Neuronal stem cell (in vitro differentiated cells): Measurements from ENCODE around the gene ATM. TPM values are rescaled to one million over a fixed set of nuclear protein-coding genes. Genes with fewer than 3 reads are reported as not detected.
"Not testable (repeated sequence)": the region's sequence is repeated elsewhere in the genome, so short reads cannot be mapped to it uniquely, and the experiment has no call there.

ENCODE experiments used
- DNase-seq: peaks from one replicate; pipeline ENCODE4 v3.0.0-alpha.2; 2013; ENCODE audit warnings: low spot score
- H2AFZ ChIP-seq: one replicate; pipeline ENCODE4 v1.6.1; 2013; ENCODE audit warnings: mild to moderate bottlenecking, low read length, inconsistent platforms
- H2AK5ac ChIP-seq: 2 replicates; pipeline ENCODE4 v1.6.1; 2013; ENCODE audit warnings: low read depth, mild to moderate bottlenecking, inconsistent platforms, low read length, moderate library complexity, mixed read lengths
- H2BK120ac ChIP-seq: 2 replicates; pipeline ENCODE4 v1.6.1; 2013; ENCODE audit warnings: low read depth, mild to moderate bottlenecking, inconsistent platforms, low read length, moderate library complexity, mixed read lengths
- H2BK12ac ChIP-seq: one replicate; pipeline ENCODE4 v1.6.1; 2013; ENCODE audit warnings: low read length, inconsistent platforms
- H2BK15ac ChIP-seq: 2 replicates; pipeline ENCODE4 v1.6.1; 2013; ENCODE audit warnings: mild to moderate bottlenecking, low read length, inconsistent platforms, mixed read lengths
- H2BK5ac ChIP-seq: one replicate; pipeline ENCODE4 v1.6.1; 2013; ENCODE audit warnings: inconsistent platforms, mild to moderate bottlenecking, low read length, moderate library complexity
- H3K14ac ChIP-seq: one replicate; pipeline ENCODE4 v1.6.1; 2013; ENCODE audit warnings: low read length, inconsistent platforms
- H3K18ac ChIP-seq: 2 replicates; pipeline ENCODE4 v1.6.1; 2013; ENCODE audit warnings: low read length, inconsistent platforms
- H3K23ac ChIP-seq: 2 replicates; pipeline ENCODE4 v1.6.1; 2013; ENCODE audit warnings: low read depth, mild to moderate bottlenecking, mixed read lengths, low read length, inconsistent platforms; ENCODE audit not compliant: poor library complexity
- H3K27ac ChIP-seq: replicated peaks from 3 replicates; pipeline ENCODE4 v1.5.1; 2013; ENCODE audit warnings: low read length, inconsistent platforms
- H3K27me3 ChIP-seq, 3 experiments: 2 replicates each; pipeline ENCODE4 v1.6.1; 2013; ENCODE audit warnings: low read length in 3 of 3, mild to moderate bottlenecking in 2 of 3, inconsistent platforms in 1 of 3, low read depth in 1 of 3, mixed read lengths in 1 of 3, moderate library complexity in 1 of 3; ENCODE audit not compliant: control insufficient read depth in 3 of 3, insufficient read depth in 3 of 3
- H3K36me3 ChIP-seq, 2 donors: replicated peaks in 1 of 2; 2 replicates each; pipeline ENCODE4 v1.6.1; 2013; ENCODE audit warnings: low read length in 2 of 2; ENCODE audit not compliant: control insufficient read depth in 2 of 2, insufficient read depth in 2 of 2
- H3K4ac ChIP-seq: 2 replicates; pipeline ENCODE4 v1.6.1; 2013; ENCODE audit warnings: inconsistent platforms, mild to moderate bottlenecking, low read length, moderate library complexity
- H3K4me1 ChIP-seq, 2 donors: 1 replicate in 1 of 2; 2 replicates in 1 of 2; pipeline ENCODE4 v1.6.1; 2013; ENCODE audit warnings: low read length in 2 of 2, low read depth in 1 of 2; ENCODE audit not compliant: control insufficient read depth in 2 of 2, insufficient read depth in 1 of 2
- H3K4me2 ChIP-seq: one replicate; pipeline ENCODE4 v1.6.1; 2013; ENCODE audit warnings: mild to moderate bottlenecking, low read length, inconsistent platforms; ENCODE audit not compliant: insufficient read depth, poor library complexity, severe bottlenecking
- H3K4me3 ChIP-seq, 2 donors: 2 replicates each; pipeline ENCODE4 v1.5.1; 2013; ENCODE audit warnings: low read length in 2 of 2, mild to moderate bottlenecking in 2 of 2, inconsistent platforms in 1 of 2, moderate library complexity in 1 of 2
- H3K79me1 ChIP-seq: one replicate; pipeline ENCODE4 v1.6.1; 2013; ENCODE audit warnings: low read depth, mild to moderate bottlenecking, inconsistent platforms, low read length, moderate library complexity
- H3K9ac ChIP-seq: one replicate; pipeline ENCODE4 v1.6.1; 2013; ENCODE audit warnings: mild to moderate bottlenecking, low read depth, low read length, inconsistent platforms; ENCODE audit not compliant: poor library complexity
- H3K9me3 ChIP-seq, 2 donors: replicated peaks in 1 of 2; 2 replicates each; pipeline versions ENCODE3 to v1.6.1; 2013; ENCODE audit warnings: low read length in 2 of 2, mild to moderate bottlenecking in 2 of 2, inconsistent platforms in 1 of 2, low read depth in 1 of 2, mixed read lengths in 1 of 2, moderate library complexity in 1 of 2; ENCODE audit not compliant: control insufficient read depth in 2 of 2, insufficient read depth in 1 of 2
- H4K8ac ChIP-seq: one replicate; pipeline ENCODE4 v1.6.1; 2013; ENCODE audit warnings: low read depth, mild to moderate bottlenecking, inconsistent platforms, low read length, moderate library complexity
- H4K91ac ChIP-seq: one replicate; pipeline ENCODE4 v1.6.1; 2013; ENCODE audit warnings: low read length, low read depth, mild to moderate bottlenecking, inconsistent platforms; ENCODE audit not compliant: poor library complexity
- WGBS, 2 donors: extraction: QIAGEN DNeasy Blood & Tissue Kit; methylation state at CpG; one replicate each; pipeline ENCODE4 v1.1.7; 2013; ENCODE audit warnings: missing lambda C conversion rate in 2 of 2, mixed read lengths in 1 of 2; ENCODE audit not compliant: insufficient read length in 2 of 2, insufficient replicate concordance in 1 of 2; ENCODE audit errors: extremely low coverage in 2 of 2; 5-methylcytosine and 5-hydroxymethylcytosine counted together
- small RNA-seq: library from polyadenylated mRNA; stranded (forward); fragments of <200 nt; extraction: miRNeasy Mini kit (QIAGEN cat#:217004); gene quantifications from one replicate; pipeline ENCODE3, GENCODE V24; 2013; ENCODE audit not compliant: insufficient read depth

The ATM gene

GRCh38 chr11:108414958-108415357 lies 192.1 kb downstream of the ATM start:
- H4K91ac ChIP-seq = no peak overlapping the region
- H2BK15ac ChIP-seq = no peak overlapping the region
- H3K4me3 ChIP-seq = no peak overlapping the region
- no peak overlapping the region for H2AFZ ChIP-seq
- no peak overlapping the region for H3K4me2 ChIP-seq
- no peak overlapping the region for H3K27ac ChIP-seq
- H2AK5ac ChIP-seq = no peak overlapping the region
- H3K4ac ChIP-seq = no peak overlapping the region
- no peaks in the 10 kb centered on the region for H3K4me1 ChIP-seq
- H3K27me3 ChIP-seq = no peaks in the 10 kb centered on the region
- no peak overlapping the region for H3K9ac ChIP-seq
- DNase-seq = no peak
- no peak overlapping the region for H3K14ac ChIP-seq
- H3K23ac ChIP-seq = no peak overlapping the region
- no peaks in the 10 kb centered on the region for H3K9me3 ChIP-seq
- H3K79me1 ChIP-seq = no peaks in the 10 kb centered on the region
- no peak overlapping the region for H2BK5ac ChIP-seq
- no peak overlapping the region for H4K8ac ChIP-seq
- H3K36me3 ChIP-seq = no peaks in the 10 kb centered on the region
- H2BK120ac ChIP-seq = no peak overlapping the region
- H3K18ac ChIP-seq = no peak overlapping the region
- H2BK12ac ChIP-seq = no peak overlapping the region

GRCh38 chr11:108417551-108417950 lies 194.7 kb downstream of the ATM start:
- H3K4ac ChIP-seq, H3K36me3 ChIP-seq, H2AFZ ChIP-seq, H3K4me3 ChIP-seq, H3K14ac ChIP-seq, H3K27me3 ChIP-seq, H2BK15ac ChIP-seq, H2BK120ac ChIP-seq, H3K9me3 ChIP-seq, H4K8ac ChIP-seq, H3K9ac ChIP-seq, H3K79me1 ChIP-seq, H2BK12ac ChIP-seq, DNase-seq, H3K4me2 ChIP-seq, H3K23ac ChIP-seq, H2BK5ac ChIP-seq, H2AK5ac ChIP-seq, H3K4me1 ChIP-seq, H3K27ac ChIP-seq, H3K18ac ChIP-seq, H4K91ac ChIP-seq: not testable (repeated sequence)
- WGBS, 2 donors = no CpG with 5 or more reads among the region's 2 CpGs

Small RNA genes within 50 kb of the gene (small RNA-seq; reads per million reads assigned to genes)
- not detected for gene RF00019
